Retinal pigment epithelial cell (primary cell): Measurements from ENCODE around the gene BMP6.
A peak's percentile ranks its signal among the peaks of the same experiment; 100 is the strongest.

ENCODE experiments used
- DNase-seq: peaks from one replicate; pipeline ENCODE4 v3.0.0-alpha.2; 2010; ENCODE audit warnings: low read depth
- H3K4me3 ChIP-seq: 2 replicates; pipeline ENCODE4 v1.5.1; 2011; ENCODE audit warnings: mild to moderate bottlenecking, low read length, control low read depth, moderate library complexity
- CTCF ChIP-seq: conservative IDR thresholded peaks from 2 replicates; pipeline ENCODE4 v1.5.1; 2011; ENCODE audit warnings: low read depth, low read length, control low read depth, inconsistent platforms

Gene BMP6

GRCh38 chr6:7865781-7866180 lies 139.9 kb downstream of the BMP6 start:
- DNase-seq = no peak
- TF ChIP-seq CTCF = peak; percentile 4
- H3K4me3 ChIP-seq = no peak overlapping the region

- no peak overlapping the region for H3K4me3 ChIP-seq
- DNase-seq = no peak
- no peak for TF ChIP-seq CTCF
Observed at GRCh38 chr6:7866526-7866925, 140.6 kb downstream of the BMP6 start.

- TF ChIP-seq CTCF = no peak
- no peak overlapping the region for H3K4me3 ChIP-seq
- DNase-seq = no peak
Observed at GRCh38 chr6:7868926-7869325, 143.0 kb downstream of the BMP6 start.

- H3K4me3 ChIP-seq = no peak overlapping the region
- TF ChIP-seq CTCF = no peak
- no peak for DNase-seq
Observed at GRCh38 chr6:7878401-7878964, 152.6 kb downstream of the BMP6 start.

- H3K4me3 ChIP-seq = no peak overlapping the region
- TF ChIP-seq CTCF = no peak
- DNase-seq = no peak
Observed at GRCh38 chr6:7879043-7879442, 153.1 kb downstream of the BMP6 start.

GRCh38 chr6:7879579-7879978 lies 153.7 kb downstream of the BMP6 start:
- DNase-seq = no peak
- no peak overlapping the region for H3K4me3 ChIP-seq
- no peak for TF ChIP-seq CTCF

- TF ChIP-seq CTCF = no peak
- H3K4me3 ChIP-seq = no peak overlapping the region
Observed at GRCh38 chr6:7879980-7880717, 154.2 kb downstream of the BMP6 start.

More at GRCh38 chr6:7879980-7880717, 154.2 kb downstream of the BMP6 start:
- no peak for DNase-seq
